HT-29 (cell line): ENCODE results near the gene JMY. TPM values are rescaled to one million over a fixed set of nuclear protein-coding genes. Genes with fewer than 3 reads are reported as not detected.
"Not testable (repeated sequence)": the region's sequence is repeated elsewhere in the genome, so short reads cannot be mapped to it uniquely, and the experiment has no call there.

Experiments
- DNase-seq: peaks from one replicate; pipeline ENCODE4 v3.0.0-alpha.2; 2015; ENCODE audit warnings: low spot score
- total RNA-seq: library from RNA; depleted of rRNA; stranded (reverse); fragments of >200 nt; shearing (Covaris generic); gene quantifications from 2 replicates; pipeline ENCODE4 v1.2.3, GENCODE V29; 2014

JMY gene
- total RNA-seq, 1 experiment from 2014 or later: 7.5 TPM

DNA sequence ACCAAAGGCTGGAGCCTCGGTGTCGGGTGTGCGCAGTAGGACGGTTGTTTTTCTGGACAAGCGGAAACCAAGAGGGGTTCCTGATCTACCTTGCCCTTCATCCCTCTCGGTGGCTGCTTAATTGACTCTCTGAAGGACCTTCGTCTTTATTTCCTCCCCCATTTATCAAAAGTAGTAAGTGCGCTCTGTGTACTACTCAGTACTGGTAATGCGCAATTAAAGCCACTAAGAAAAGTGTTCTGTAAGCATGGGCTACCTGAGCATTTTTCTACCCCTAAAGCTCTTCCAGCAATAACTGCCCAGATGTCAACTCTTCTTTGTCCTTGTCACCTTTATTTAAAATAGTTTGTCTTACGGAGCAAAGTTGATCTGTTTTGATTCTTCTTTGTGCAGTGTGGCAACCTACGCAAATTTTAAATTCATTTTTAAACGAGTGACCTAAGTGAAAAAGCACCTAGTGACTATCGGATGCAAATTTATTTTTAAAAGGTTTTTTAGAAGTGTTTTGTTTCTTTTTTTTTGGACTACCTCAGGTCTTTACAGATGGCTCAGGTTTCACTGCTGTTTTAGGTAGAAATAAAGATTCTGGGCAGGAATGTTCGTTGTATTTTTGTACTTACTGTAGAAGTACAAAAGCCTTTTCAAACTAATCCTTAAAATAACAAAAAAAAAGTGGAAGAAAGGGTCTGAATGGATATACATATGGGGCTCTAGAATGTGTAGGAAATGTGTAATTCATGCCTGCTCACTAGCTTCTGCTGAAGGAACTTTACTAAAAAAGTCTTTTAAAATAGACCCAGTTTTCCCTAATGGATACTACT is 2.0 kb downstream of the JMY start:
- DNase-seq: peak; percentile 61

DNA sequence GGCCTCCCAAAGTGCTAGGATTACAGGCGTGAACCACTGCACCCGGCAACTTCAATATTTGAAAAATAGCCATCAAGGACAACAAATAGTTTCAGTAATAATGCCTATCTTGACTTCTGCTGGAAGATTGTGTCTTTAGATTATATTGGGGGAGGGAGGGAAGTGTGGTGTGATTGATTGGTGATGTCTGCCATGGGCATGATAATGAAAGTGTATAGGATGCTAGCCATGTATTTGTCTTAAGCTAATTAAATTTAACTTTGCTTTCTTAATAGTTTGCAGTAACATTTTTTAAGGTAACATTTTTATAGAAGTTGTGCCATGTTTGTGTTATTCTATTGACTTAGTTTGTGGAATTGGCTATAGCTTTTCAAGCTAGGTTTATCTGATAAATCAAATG is 4.6 kb downstream of the JMY start:
- DNase-seq: no peak

DNA sequence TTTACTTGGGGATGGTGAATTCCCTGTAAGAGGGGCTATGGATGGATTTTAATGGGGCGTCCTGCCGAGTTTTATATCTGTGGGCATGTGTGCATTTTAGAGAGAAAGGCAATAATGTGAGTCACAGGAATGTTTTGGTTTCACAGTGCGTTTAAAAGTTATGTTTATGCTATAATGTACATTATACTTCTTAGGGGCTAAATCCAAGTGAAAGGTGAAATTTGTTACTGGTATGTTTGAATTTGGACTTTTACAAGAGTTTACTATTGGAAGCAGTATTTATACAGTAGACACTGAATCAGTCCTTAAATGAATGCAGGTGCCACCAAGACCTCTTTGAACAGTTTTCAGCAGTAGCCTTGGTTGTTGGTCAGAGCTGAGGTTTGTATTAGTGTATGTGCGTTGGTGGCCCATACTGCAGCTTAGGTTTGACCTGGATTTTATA is 5.6 kb downstream of the JMY start:
- DNase-seq: no peak

DNA sequence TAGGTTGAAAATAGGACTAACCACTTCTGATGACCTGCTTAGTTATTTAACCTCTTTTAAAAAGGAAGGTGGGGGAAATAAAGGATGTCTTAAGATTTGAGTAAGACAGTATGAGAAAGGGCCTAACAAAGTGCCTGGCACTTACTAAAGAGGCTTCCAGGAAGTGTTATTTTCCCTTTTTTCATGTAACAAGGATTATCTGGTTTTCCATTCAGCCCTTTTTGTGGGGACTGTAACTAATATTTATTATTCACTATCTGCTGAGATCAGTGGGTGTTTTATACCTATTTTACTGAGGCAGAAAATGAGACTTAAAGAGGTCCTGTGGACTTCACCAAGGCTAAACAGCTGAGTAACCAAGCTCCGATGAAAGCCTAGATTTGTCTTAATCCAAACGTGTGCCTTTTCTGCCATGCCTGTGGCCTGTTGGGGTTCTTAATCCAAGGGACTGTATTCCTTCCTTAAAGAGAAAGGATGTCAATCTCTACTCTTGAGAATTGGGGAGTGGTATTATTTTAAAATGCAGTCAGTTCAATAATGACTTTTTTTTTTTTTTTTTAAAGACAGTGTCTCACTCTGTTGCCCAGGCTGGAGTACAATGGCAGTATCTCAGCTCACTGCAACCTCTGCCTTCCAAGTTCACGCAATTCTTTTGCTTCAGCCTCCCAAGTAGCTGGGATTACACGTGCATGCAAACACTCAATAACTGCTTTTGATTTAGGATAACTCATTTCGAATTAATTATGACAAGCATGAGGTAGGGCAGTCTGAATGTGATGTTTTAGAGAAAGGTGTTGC is 6.5 kb downstream of the JMY start:
- no peak for DNase-seq

DNA sequence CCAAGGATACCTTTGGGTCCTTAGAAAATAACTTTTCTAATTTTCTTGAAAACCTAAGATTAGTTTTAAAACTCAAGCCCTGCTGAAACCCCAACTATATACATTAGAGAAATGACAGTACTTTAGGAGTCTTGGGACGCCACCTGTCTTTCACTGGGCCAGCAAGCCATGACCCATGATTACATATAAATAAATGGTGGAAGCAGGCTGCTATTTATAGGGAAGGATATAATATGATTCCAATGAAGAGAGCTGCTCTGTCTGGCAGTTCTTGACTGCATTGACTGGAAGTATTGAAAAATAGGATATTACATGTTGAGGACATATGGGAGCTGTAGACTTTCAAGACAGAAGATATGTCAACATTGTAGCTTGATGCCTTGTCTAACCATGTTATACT is 7.3 kb downstream of the JMY start:
- DNase-seq: no peak

DNA sequence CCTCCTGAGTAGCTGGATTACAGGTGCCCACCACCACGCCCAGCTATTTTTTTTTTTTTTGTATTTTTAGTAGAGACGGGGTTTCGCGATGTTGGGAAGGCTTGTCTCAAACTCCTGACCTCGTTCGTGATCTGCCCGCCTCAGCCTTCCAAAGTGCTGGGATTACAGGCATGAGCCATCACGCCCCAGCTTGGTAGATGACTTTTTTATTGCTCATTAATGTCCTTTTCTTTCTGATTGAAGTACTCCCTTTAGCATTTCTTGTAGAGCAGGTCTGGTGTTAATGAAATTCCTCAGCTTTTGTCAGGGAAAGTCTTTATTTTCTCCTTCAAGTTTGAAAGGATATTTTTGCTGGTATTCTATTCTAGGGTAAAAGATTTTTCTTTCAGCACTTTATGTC is 18.1 kb downstream of the JMY start:
- DNase-seq: not testable (repeated sequence)

DNA sequence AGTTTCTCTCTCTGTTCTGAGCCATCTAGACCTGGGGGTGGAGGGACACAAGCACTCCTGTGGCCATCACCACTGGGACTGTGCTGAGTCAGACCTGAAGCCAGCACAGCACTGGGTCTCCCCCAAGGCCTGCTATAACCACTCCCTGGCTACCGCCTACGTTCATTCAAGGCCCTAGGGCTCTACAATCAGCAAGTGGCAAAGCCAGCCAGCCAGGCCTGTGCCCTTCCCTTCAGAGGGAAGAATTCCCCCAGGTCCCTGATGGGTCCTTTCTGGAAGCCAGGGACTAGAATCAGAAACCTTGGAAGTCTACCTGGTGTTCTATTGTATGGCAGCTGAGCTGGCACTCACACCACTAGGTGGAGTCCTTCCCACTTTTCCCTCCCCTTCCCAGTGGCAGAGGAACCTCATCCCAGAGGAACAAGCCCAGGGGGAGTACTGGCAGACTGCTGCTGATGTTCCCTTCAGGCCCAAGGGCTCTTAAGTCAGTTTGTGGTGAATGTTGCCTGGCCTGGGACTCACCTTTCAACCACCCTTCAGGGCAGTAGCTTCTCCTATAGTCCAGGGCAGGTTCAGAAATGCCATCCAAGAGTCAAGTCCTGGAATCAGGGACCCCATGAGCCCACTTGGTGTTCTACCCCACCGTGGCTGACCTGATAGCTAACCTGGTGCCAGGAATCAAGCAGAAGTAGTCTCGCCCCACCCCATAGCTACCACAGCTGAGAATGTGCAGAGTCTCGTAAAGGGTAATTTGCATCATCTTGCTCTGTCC is 20.0 kb downstream of the JMY start:
- DNase-seq: peak; percentile 68

DNA sequence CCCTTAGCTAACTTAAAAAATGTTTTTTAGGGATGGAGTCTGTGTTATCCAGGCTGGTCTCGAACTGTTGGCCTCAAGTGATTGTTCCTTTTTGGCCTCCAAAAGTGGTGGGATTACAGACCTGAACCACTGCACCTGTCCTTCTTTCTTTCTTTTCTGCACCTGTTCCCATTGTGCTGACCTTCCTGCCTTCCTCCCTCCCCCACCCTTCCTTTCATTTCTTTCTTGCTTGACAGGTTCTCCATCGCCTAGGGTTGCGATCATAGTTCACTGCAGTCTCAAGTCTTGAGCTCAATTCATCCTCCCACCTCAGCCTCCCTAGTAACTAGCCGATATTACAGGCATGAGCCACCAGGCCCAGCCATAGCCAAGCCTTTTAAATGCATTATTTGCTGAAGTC is 20.6 kb downstream of the JMY start:
- peak; percentile 1 for DNase-seq

DNA sequence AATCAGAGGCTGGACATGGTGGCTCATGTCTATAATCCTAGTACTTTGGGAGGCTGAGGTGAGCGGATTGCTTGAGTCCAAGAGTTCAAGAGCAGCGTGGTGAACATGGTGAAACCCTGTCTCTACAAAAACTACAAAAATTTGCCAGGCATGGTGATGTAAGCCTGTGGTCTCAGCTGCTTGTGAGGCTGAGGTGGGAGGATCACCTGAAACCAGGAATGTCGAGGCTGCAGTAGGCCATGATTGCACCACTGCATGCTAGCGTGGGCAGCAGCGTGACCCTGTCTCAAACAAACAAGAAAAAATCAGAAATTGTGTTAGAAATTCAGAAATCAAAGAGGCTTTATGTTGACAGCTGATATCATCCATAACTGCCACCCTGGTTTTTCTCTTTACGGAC is 21.4 kb downstream of the JMY start:
- DNase-seq: no peak

DNA sequence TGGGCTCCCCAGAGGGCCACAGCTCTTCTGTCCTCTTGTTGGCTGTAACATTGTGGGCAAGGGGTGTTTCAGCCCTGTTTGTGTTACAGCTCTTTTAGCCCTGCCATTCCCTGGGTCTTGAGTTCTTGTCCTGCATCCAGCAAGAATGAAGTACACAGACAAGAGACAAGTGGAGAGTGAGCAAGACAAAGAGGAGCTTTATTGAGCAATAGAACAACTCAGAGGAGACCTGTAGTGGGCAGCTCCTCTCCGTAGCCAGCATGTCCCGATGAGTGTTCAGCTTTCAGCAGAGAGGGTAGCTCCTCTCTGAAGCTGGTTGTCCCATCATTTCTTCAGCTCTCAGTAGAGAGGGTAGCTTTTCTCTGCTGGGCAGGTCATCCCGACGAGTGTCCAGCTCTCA is 22.9 kb downstream of the JMY start:
- DNase-seq: no peak

DNA sequence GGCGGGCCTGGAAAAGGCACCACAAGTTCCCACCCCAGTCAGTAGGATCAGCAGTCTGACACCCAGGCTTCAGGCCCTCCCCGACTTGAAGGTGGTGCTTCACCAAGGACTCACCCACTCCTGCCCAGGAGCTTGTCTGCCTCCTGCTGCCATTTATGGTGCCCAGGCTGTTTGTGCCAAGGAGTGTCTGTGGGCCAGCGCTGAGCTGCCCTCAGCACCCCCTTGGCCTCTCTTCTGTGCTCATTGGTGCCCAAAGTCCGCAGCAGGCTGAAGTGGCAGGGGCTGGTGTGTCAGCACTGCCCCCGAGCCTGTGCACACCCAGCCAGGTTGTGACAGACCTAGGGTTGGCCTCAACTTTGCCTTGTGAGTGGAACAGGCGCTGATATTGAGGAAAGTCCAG is 23.5 kb downstream of the JMY start:
- DNase-seq: no peak

DNA sequence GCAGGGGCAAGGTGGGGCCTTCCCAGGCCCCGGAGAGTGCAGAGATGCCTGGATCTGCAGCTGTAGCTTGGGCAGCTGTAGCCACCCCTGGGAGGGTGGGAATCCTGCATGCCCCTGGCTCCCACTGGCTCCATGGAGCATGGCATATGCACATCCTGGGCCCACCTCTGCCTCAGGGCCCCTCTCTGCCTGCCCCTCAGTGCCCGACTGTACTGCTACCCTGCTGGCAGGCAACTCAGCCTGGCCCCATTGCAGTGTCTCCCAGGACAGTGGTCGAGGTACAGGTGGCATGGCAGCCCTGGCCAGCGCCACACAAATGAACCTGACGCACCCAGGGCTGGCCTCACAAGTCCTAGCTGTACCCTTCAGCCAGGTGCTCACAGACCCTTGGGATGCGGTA is 23.9 kb downstream of the JMY start:
- DNase-seq: no peak

DNA sequence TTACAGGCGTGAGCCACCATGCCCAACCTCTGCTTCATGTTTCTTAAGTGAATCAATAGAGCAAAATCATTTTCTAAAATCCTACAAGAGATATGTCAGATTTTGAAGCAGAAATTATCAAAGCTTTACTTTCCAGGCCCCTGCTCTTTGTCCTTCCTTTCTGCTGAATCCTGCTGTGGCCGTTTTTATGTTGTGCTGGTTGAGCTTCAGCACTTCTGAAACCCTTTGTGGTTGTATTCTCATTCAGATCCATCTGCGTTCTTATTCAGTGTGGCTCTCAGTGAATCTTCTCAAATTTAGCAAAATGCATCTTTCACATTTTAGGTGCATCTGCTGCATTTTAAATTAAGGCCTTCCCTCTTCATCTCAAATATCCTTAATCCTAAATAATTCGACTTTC is 26.0 kb downstream of the JMY start:
- no peak for DNase-seq

DNA sequence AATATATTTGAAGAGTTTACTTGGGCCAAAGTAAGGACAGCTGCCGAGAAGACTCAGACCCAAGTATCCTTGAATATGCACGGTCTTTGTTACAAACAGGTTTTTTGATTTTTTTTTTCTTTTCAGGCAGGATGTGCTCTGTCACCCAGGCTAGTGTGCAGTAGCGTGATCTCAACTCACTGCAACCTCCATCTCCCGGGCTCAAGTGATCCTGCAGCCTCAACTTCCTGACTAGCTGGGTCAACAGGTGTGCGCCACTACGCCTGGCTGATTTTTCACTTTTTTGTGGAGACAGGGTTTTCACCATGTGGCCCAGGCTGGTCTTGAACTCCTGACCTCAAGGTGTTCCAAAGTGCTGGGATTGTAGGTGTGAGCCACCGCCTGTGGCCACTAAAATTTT is 27.4 kb downstream of the JMY start:
- DNase-seq: no peak

DNA sequence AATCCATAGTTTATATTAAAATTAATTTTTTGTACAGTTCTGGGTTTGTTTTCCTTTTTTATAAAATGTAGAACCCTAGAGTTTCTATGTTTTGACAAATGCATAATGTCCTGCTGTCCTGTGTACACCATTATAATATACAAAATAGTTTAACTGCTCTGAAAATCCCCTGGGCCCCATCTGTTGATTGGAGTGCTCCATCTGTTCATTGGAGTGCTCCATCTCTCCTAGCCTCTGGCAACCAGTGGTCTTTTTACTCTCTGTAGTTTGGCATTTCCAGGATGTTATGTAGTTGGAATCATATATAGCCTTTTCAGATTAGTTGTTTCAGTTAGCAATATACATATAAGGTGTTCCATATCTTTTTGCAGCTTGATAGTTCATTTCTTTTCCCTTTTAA is 31.2 kb downstream of the JMY start:
- no peak for DNase-seq

DNA sequence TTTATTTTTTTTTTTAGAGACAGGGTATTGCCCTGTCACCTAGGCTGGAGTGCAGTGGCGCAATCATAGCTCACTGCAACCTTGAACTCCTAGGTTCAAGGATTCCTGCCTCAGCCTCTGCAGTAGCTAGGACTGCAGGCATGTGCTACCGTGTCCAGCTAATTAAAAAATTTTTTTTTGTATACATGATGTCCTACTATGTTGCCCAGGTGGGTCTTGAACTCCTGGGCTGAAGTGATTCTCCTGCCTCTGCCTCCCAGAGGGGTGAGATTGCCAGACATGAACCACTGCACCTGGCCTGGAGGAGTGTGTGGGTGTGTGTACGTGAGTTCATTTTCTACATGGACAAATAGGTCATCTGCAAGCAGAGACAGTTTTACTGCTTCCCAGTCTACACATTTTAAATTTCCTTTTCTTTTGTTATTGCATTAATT is 33.8 kb downstream of the JMY start:
- DNase-seq: no peak

DNA sequence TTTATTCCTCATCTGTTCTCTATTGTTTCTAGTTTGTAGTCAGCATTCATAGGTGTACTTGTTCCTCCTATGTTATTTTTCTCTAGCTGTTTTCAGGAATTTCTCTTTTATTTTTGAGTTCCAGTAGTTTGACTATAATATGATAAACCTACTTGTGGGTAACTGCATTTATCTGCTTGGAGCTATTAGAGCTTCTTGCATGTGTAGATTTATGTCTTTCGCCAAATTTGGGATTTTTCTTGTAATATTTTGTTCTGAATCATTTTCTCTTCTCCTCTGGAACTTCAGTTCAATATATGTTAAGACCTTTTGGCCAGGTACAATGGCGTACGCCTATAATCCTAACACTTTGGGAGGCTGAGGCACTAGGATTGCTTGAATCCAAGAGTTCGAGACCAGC is 37.4 kb downstream of the JMY start:
- no peak for DNase-seq

DNA sequence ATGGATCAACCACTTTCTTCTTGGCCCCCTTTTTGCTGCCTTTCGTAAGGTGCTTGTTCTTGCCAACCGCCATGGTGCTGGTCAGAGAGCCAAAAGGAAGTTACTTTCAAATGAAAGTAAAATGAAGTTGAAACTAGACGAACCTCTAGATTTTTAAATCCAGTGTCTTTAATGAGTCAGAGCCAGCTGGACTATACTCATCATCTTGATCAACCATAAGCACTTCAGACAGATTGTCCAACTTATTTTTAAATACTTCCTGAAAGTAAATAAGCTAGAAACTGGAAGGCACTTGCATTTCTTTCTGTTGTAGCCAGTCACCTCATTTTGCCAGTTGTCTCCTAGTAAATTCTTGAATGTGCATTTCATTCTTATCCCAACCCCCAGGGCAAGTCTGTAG is 48.9 kb downstream of the JMY start:
- no peak for DNase-seq

DNA sequence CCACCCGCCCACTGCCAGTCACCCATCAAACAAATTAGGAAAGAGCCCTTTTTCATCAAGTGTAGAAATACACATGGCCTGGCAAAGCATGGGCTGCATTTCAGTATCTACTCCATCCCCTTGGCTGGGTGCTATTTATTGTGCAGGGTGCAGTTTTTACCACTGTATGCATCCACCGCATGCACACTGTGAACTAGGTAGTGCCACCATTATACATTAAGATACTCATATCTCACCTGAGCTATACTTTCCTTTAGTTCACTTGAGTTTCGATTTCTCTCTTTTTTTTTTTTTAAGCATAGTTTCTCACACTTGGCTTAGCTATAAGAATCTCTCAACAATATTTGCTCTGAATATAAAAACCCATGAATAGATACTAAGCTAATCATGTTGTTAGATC is 49.4 kb downstream of the JMY start:
- DNase-seq: no peak

DNA sequence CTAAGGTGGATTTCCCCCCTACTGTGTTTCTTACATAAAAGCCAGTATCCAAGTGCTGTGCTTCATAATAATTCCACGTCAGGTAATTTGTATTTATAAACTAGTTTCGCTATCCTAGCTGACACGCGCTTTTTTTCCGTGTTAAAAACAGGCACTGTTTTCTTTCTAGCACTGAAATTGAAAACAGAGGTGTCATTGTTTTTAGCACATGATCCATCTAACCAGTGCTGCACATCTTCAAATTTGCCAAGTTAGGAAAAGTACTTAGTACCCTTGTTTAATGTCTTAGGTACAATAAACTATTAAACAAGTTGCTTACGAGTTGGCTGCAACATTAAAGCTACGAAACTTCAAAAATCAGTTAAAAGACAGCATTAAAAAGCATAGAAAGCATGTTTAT is 49.9 kb downstream of the JMY start:
- DNase-seq: no peak

DNA sequence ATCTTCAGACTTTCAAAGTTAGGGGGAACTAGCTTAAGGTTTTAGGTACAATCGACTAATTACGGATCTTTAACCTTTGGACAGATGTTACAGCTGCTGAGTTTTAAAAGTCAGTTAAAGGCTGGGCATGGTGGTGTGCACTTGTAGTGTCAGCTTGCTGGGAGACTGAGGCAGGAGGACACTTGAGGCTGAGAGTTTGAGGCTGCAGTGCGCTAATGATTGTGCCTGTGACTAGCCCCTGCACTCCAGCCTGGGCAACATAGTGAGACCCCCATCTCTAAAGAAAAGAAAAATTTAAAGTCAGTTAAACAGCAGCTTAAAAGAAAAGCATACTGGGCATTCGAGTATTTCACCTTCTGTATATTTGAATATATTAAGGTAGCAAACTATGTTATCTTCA is 51.4 kb downstream of the JMY start:
- DNase-seq: no peak

DNA sequence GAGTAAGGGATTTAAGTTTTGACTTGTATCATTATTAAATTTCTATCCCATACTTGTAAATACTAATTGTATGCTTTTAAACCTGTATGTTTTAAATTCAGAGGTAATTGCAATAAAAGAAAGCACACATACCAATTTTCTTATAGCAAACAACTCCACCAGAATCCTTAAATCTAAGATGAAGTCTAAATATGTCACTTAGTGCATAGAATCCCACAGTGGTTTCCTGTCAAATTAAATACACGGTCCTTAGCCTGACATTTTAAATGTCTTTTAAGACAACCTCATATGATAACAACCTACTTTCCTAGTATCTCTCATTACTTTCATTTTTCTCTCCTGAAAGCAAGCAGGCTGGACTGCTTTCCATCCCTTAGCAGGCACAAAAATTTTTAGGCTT is 52.0 kb downstream of the JMY start:
- no peak for DNase-seq
